HG03025 (cell line): Measurements from ENCODE around the gene SLC9C1.
A peak's percentile ranks its signal among the peaks of the same experiment; 100 is the strongest.

Experiments used
- ATAC-seq: cut with Tn5 transposase; IDR thresholded peaks from one replicate; pipeline ENCODE4 v1.9.1; 2021; ENCODE audit warnings: mild to moderate bottlenecking, moderate library complexity; ENCODE audit not compliant: unreplicated experiment, low FRiP score

SLC9C1 gene

GRCh38 chr3:112308151-112308911 is 14.3 kb upstream of the SLC9C1 start:
- ATAC-seq, result no peak

- no peak for ATAC-seq
Observed at GRCh38 chr3:112307557-112307956, 13.5 kb upstream of the SLC9C1 start.

GRCh38 chr3:112306825-112307224 is 12.8 kb upstream of the SLC9C1 start:
- ATAC-seq, result no peak

- no peak for ATAC-seq
Observed at GRCh38 chr3:112304611-112305010, 10.6 kb upstream of the SLC9C1 start.

- ATAC-seq, result no peak
Observed at GRCh38 chr3:112303764-112304325, 9.8 kb upstream of the SLC9C1 start.

DNA sequence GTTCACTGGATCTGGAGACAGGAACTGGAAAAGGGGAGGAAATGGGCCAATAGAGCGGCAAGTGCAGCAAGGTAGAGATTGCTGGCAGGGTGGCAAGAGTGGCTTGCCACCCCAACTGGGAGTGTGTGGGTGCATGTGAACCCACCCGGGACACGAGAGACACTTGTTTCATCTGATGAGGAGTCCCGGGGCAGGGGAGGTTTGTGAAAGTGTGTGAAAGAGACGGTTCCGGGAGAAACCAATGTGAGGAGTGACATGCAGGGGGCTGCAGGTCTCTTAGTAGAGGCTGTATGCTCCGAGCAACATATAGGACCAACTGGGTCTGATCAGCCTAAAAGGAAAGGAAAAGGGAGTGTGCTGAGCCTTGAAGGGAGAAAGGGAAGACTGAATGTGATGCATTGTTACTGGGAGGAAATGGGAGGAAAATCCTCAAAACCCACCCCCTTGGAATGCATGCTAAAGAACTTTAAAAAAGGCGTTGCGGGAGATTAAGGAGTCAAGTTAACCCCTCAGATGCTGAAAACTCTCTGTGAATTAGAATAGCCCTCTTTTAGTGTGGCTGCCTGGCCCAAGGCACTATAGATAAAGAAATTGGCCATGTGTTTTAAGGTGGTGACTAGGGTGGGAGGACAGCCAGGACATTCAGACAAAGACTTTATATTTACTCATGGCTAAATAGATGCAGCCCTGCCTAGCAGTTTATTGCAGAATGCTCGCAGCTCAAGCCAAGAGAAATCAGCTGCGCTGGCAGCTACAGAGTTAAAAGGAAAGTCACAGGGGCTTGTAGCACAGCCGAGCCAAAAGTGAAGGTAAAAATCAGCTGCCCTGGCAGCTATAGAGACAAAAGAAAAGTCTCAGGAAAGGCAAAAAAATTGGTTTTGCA is 9.1 kb upstream of the SLC9C1 start:
- ATAC-seq, result no peak

DNA sequence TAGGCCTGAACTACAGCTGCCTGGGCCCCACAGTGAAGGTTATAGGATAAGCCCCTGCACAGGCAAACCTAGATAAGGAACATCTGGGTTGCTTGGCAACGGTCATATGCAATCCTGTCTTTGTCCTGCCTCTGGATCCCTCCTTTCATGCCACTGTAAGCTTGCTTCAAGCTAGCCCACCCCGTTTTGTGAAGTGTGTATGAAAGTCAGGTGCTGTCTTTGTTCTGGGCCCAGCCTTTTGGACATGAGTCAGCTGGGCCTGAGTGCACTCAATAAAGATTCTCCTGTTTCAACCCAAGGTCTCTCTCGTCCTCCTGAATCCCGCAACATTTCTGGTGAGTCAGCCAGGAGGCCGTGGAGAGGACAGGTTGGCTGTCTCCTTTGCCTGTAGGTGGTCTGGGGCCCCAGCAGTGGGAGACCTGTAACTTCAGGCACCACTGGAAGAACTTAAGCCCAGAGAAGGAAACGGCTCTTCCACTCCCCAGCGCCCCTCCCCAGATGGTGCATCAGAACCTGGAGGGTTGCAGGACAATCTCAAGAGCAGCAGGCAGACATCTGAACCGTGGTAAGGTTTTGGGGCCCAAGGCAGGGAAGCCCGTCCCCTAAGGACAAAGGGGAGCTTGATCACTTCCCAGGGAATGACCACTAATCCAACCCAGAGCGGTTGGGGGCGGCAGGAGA is 8.3 kb upstream of the SLC9C1 start:
- ATAC-seq, result no peak

DNA sequence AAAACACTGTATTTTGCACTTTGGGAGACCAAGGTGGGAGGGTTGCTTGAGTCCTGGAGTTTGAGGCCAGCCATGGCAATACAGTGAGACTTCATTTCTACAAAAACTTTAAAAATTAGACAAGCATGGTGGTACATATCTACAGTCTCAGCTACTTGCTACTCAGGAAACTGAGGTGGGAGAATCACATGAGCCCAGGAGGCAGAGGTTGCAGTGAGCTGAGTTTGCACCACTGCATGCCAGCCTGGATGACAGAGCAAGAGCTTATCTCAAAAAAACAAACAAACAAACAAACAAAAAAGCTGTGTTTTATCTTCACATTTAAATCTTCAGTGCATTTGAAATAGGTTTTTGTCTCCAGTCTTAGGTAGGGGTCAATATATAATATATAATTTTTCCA is 4.8 kb upstream of the SLC9C1 start:
- no peak for ATAC-seq

DNA sequence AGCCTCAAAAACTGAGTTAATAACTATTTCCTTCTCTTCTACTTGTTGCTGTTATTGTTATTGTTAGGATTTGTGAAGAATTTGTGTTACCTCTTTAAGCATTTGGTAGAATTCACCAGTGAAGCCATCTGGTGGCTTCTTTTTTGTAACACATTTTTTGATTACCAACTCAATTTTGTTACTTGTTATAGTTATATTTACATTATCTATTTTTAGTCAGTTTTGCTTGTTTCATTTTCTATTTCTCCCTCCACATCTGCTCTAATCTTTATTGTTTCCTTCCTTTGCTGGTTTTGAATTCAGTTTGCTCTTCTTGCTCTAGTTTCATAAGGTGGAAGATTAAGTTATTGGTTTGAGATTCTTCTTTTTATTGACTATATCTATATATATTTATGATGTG is 3.7 kb upstream of the SLC9C1 start:
- ATAC-seq, result no peak

GRCh38 chr3:112289011-112289410 is 5.0 kb downstream of the SLC9C1 start:
- ATAC-seq, result no peak

GRCh38 chr3:112280266-112280665 is 13.8 kb downstream of the SLC9C1 start:
- ATAC-seq, result no peak

- no peak for ATAC-seq
Observed at GRCh38 chr3:112273536-112273935, 20.5 kb downstream of the SLC9C1 start.

DNA sequence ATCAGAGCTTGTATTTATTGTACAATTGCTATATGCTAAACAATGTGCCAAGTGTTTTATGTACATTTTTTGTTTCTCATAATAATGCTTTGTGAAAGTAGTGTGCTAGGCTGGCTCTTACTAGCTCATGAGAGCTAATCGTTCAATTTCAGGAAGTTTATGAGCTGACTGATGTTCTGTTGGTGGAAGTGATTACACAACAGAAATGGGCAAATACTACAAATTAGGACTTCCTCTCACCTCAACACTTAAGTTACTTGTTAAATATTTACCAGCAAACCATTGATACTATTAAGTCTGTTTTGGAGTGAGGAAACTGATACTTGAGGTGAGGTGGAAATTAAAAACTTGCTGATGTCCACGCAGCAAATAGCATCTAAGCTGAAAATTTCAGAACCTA is 32.3 kb downstream of the SLC9C1 start:
- no peak for ATAC-seq

- no peak for ATAC-seq
Observed at GRCh38 chr3:112260563-112260962, 33.5 kb downstream of the SLC9C1 start.

DNA sequence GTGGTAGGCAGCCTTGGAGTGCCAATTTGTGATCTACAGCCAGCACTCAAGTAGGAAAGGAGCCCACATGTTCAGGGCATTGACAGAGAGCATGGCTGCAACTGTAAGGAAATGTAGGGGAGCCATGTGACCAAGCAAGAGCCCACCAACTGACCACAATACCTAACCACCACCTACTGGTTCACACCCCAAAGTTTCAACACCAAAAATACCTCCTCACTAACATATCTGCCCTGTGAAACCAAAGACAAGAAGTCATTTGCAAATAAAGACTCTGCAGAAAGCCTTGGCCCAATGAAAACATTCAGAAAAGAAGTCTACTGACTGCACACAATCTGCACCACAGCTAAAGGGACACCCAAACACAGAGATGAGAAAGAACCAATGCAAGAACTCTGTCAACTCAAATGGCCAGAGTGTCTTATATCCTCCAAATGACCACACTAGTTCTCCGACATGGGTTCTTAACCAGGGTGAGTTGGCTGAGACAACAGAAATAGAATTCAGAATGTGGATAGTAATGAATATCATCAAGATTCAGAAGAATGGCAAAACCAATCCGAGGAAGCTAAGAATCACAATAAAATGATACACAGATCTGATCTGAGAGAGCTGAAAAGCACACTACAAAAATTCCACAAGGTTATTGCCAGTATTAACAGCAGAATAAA is 40.6 kb downstream of the SLC9C1 start:
- ATAC-seq, result peak; percentile 84

DNA sequence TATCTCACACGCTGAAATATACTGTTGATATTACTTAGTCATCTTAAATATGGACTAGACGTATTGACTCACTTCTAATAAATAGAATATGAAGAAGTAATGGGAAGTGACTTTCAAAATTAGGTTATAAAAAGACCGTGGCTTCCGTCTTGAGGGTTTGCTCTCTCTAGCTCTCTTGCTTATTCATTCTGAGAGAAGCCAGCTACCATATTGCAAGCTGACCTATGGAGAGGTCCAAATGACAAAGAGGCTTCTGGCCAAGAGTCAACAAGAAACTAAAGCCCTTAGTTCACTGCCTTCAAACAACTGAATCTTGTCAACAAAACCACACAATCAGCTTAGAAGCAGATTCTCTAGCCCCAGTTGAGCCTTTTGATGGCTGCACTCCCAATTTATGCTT is 46.1 kb downstream of the SLC9C1 start:
- ATAC-seq, result no peak

GRCh38 chr3:112247350-112247749 is 46.7 kb downstream of the SLC9C1 start:
- ATAC-seq, result no peak

DNA sequence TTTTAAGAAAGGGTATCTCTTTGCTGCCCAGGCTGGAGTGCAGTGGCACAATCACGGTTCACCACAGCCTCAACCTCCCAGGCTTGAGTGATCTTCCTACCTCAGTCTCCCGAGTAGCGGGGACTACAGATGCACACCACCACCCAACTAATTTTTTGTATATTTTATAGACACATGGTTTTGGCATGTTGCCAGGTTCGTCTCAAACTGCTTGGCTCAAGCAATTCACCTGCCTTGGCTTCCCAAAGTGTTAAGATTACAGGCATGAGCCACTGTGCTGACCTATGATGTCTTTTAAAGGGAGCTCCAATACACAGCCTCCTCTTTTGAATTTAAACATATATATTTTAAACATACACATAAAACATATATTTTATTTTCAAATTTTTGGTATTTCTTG is 60.9 kb downstream of the SLC9C1 start:
- no peak for ATAC-seq

DNA sequence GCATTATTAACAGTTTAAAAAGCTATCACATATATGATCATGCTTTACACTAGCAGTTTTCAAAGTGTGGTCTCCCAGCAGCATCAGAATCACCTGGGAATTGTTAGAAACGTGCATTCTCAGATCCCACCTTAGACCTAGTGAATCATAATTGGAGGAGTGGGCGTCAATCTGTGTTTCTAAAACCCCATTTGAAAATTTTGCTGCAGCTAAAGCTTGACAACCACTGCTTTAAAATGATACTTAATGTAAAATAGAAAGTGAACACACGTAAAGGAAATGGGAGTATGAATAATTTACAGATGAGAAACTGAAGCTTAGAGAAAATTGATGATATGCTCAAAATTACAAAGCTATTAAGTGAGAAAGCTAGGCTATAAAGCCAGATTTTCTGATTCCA is 62.3 kb downstream of the SLC9C1 start:
- no peak for ATAC-seq

DNA sequence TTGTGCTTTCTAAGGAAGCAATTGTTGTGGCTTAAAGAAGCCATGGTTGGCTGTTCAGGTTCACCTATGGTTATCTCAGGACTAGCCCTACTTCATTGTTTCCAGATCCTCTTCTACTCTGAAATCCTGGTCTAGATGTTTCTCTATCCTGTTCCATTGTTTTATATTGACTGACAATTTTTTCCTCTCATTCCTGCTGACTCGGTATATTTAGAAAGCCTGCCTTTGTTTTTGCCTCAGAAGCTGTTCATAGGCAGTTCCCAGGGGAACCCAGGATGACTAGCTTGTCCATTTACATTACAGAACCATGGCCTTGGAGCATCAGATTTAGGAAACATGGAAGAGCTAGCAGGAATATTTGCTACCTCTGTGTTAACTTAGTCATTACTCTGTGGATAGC is 64.0 kb downstream of the SLC9C1 start:
- ATAC-seq, result no peak
